HG03457 (cell line): Measurements from ENCODE around the gene STAT3.
"Not testable (repeated sequence)": the region's sequence is repeated elsewhere in the genome, so short reads cannot be mapped to it uniquely, and the experiment has no call there.

Experiments used
- ATAC-seq: cut with Tn5 transposase; IDR thresholded peaks from one replicate; pipeline ENCODE4 v1.9.1; 2021; ENCODE audit warnings: moderate number of reproducible peaks; ENCODE audit not compliant: unreplicated experiment

Gene STAT3

GRCh38 chr17:42303694-42304093 is 84.5 kb downstream of the STAT3 start:
- no peak for ATAC-seq

GRCh38 chr17:42301022-42301421 is 87.2 kb downstream of the STAT3 start:
- ATAC-seq: no peak

- not testable (repeated sequence) for ATAC-seq
These were observed 88.3 kb downstream of the STAT3 start for GRCh38 chr17:42299913-42300312.

GRCh38 chr17:42299361-42299760 is 88.9 kb downstream of the STAT3 start:
- ATAC-seq: not testable (repeated sequence)

- ATAC-seq: not testable (repeated sequence)
These were observed 90.5 kb downstream of the STAT3 start for GRCh38 chr17:42297775-42298174.

GRCh38 chr17:42296012-42296411 is 92.2 kb downstream of the STAT3 start:
- no peak for ATAC-seq

- no peak for ATAC-seq
These were observed 93.5 kb downstream of the STAT3 start for GRCh38 chr17:42294469-42295398.

GRCh38 chr17:42291129-42291528 is 97.1 kb downstream of the STAT3 start:
- ATAC-seq: no peak

- ATAC-seq: no peak
These were observed 97.7 kb downstream of the STAT3 start for GRCh38 chr17:42290577-42290976.

GRCh38 chr17:42289611-42290181 is 98.5 kb downstream of the STAT3 start:
- ATAC-seq: no peak

- ATAC-seq: no peak
These were observed 99.2 kb downstream of the STAT3 start for GRCh38 chr17:42288803-42289610.

GRCh38 chr17:42287977-42288802 is 100.1 kb downstream of the STAT3 start, which contains the start of gene STAT5A:
TSS of gene STAT5A (plus strand) at chr17:42288498. CDS start at chr17:42289412, 914 bp downstream.
- no peak for ATAC-seq

GRCh38 chr17:42287305-42287976 is 100.8 kb downstream of the STAT3 start:
- ATAC-seq: no peak

- ATAC-seq: no peak
These were observed 101.6 kb downstream of the STAT3 start for GRCh38 chr17:42286411-42287221.

GRCh38 chr17:42285346-42286050 is 102.7 kb downstream of the STAT3 start:
- no peak for ATAC-seq

GRCh38 chr17:42284566-42284965 is 103.7 kb downstream of the STAT3 start:
- ATAC-seq: no peak

GRCh38 chr17:42284024-42284369 is 104.2 kb downstream of the STAT3 start:
- ATAC-seq: no peak

- ATAC-seq: no peak
These were observed 104.8 kb downstream of the STAT3 start for GRCh38 chr17:42283241-42284023.
